ENCODE data around the gene SLC30A1.
"Not testable (repeated sequence)": the region's sequence is repeated elsewhere in the genome, so short reads cannot be mapped to it uniquely, and the experiment has no call there.

Gene SLC30A1

DNA sequence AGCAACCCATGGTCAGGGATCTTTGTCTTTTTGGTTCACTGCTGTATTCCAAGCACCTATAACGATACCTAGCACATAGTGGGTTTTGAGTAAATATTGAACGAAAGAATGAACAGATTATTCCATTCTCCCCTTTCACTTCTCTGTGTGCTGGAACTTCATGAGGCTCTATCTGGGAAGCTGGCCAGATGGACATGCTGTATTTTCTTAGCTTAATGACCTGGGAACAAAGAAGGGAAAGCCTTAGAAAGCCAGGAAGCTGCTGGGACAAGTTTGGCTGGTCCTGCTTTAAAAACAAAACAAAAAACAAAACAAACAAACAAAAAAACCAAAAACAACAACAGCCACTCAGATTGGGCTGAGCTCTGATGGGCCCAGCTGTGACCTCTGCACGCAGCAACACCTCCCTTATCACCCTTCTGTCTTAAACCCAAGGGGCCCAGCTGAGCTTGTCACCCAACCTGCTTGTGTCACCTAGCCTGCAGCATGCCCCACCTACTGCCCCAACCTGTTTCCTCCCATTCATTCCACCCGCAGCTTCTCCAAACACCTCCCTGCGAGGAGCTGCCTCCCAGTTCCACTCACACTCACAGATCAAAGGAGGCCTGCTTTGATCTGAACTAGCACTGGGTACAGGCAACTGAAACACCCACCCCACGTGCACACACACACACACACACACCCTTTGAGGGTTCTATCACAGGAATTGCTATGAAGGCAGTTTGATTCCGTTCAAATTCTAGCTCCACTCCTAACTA is 37.1 kb downstream of the SLC30A1 start:
- DNase-seq, result no peak

DNA sequence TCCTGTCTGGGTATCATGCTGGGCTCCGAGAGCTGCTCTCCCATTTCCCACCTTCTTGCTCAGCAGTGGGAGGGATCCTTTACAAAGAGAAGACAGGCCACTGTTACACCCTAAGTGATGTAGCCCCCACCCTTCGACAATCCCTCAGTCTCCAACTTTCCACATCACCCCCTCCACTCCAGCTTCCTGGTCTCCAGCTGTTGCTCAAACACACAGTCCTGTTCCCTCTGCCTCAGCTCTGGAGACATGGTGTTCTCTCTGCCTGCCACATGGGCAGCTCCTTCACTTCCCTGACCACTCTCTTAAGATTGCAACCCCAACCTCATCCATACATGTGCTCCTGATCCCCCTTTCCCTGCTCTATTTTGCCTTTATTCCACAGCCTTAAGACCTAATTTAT is 37.7 kb downstream of the SLC30A1 start:
- no peak for DNase-seq

DNA sequence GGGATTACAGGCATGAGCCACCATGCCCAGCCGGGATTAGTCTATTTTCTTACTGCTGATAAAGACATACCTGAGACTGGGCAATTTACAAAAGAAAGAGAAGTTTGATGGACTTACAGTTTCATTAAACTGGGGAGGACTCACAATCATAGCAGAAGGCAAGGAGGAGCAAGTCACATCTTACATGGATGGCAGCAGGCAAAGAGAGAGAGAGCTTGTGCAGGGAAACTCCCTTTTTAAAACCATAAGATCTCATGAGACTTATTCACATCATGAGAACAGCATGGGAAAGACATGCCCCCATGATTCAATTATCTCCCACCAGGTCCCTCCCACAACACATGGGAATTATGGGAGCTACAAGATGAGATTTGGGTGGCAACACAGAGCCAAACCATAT is 38.1 kb downstream of the SLC30A1 start:
- not testable (repeated sequence) for DNase-seq

DNA sequence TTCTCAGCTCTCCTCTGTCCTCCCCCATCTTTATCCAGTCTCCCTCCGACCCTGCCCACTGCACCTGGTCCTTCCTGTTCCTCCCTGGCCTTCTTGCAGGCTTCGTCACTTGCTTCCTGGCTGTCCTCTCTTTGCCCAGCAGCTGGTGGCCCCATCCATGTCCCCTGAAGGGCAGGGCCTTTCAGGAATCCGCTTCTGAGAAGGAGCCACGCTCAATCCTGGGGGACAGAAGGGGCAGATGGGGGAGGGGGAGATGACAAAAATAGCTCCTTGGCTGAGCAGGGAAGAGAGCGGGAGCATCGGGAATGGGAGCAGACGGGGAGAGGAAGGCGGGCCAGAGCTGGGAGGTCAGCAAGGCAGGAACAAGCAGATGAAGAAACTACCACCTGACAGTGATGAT is 40.7 kb downstream of the SLC30A1 start:
- DNase-seq, result no peak

DNA sequence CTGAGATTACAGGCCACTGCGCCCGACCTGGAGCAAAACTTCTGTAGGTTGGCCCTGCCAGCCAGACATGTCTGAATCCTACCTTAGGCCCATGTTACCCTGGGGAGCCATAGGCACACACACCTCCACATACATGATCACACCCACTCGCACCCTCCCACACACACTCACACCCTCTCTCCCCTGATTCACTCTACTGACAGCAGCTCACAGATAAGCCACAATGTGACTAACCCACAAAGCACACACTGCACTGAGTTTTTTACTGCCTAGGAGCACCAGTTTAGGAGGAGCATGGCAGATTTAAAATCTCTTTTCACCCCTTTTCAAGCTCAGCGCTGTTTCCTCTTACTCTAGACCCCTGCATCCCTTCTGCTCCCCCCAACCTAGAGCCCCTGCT is 41.7 kb downstream of the SLC30A1 start:
- DNase-seq, result no peak

- DNase-seq, result no peak
Observed at GRCh38 chr1:211536606-211537005, 42.4 kb downstream of the SLC30A1 start.

GRCh38 chr1:211535346-211535745 is 43.6 kb downstream of the SLC30A1 start:
- no peak for DNase-seq

DNA sequence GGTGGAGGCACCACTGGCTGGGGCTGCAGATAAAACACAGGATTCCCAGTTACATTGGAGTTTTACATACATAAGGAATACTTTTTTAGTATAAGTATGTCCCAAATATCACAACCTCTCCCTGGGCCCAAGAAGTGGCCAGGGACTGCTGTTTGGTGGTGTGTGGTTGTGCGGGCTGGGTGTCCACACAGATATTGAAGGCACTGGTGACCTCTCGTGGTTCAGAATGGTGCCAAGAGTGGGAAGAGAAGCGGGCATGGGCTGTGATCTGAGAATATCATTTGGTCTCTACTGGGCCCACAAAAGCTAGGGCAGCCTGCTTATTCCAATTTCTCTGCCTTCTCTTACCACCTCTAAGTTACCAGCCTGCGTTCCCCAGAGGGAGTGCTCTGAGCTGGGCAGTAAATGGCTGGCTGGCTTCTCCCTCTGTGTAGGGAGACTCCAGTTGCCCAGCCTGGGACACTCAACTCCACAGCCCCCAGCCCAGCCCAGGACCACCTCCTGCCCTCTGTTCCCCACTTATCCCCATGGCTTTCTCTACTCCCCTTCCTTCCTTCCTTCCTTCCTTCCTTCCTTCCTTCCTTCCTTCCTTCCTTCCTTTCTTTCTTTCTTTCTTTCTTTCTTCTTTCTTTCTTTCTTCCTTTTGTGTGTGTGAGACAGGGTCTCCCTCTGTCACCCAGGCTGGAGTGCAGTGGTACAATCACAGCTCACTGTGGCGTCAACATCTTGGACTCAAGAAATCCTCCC is 44.2 kb downstream of the SLC30A1 start:
- DNase-seq, result no peak

DNA sequence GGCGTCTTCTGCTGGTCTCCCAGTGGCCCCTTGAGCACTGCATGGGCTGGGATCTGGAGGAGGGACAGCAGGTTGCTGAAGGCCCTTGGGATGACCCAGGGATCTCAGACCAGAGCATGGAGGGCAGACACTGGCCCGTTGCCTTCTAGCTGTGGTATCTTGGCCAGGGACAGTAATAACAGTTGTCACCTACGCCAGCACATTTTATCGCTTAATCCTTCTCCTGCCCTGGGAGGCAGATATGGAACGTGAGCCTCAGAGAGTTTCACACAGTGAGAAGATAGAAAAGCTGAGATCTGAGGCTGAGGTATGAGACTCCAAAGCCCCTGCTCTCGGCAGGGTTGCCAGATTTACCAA is 46.9 kb downstream of the SLC30A1 start:
- DNase-seq, result no peak

- DNase-seq, result no peak
Observed at GRCh38 chr1:211531194-211532087, 47.5 kb downstream of the SLC30A1 start.

- DNase-seq, result no peak
Observed at GRCh38 chr1:211530102-211530501, 48.9 kb downstream of the SLC30A1 start.

GRCh38 chr1:211529453-211529852 is 49.5 kb downstream of the SLC30A1 start:
- DNase-seq, result no peak

DNA sequence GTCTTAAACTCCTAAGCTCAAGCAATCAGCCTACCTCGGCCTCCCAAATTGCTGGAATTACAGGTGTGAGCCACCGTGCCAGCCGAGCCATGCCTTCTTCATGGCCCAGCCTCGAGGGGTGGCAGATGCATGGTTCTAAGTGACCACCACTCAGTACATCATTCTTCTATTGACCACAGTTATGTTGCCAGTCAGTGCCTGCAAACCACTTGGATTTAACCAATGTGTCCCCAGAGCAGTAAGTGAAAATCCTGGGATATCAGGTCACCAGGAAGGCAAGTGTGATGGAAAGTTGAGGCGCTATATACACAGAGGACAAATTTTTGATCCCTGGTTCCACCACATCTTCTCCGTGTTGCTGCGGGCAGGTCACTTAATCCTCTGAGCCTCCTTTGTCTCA is 50.0 kb downstream of the SLC30A1 start:
- no peak for DNase-seq

DNA sequence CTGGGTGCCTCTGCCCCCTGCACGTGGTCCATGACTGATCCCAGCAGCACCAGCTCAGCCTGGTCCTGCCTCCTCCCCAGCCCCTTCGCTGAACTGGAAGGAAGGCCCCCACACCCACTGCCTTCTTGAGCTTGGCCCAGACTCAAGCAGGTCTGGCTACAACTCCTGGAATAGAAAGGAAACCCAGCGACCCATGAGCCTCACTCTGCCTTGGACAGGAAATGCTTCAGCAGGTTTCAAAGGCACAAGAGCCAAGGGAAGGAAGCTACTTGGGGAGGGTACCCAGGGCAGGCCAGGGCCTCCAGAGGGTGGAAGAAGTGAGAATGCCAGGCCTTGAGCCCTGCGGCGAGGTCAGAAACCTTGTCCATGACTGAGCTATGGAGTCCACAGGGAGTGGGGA is 51.1 kb downstream of the SLC30A1 start:
- no peak for DNase-seq

DNA sequence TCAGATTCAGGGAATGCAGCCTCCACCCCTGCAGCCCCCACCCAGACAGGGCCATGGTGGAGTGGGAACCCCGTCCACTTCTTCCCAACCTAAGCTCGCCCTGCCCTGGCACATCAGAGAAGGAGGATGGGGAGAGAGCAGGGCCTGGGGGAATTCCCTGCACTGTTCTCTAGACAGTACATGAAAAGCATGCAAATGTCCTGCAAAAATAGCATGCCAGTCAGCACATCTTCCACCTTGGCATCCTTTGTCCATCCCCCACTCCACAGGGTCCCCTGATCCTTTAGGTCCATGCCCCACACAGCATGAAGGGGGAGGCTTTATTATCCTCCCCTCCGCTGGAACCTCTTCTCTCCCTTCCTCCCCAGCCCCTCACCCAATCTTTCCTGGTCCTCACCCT is 52.0 kb downstream of the SLC30A1 start:
- DNase-seq, result no peak

- no peak for DNase-seq
Observed at GRCh38 chr1:211526101-211526500, 52.9 kb downstream of the SLC30A1 start.

- no peak for DNase-seq
Observed at GRCh38 chr1:211525101-211525676, 53.8 kb downstream of the SLC30A1 start.

GRCh38 chr1:211524521-211524920 is 54.4 kb downstream of the SLC30A1 start:
- DNase-seq, result no peak

- DNase-seq, result no peak
Observed at GRCh38 chr1:211522804-211523203, 56.2 kb downstream of the SLC30A1 start.
